ENCODE results near the gene TENM4.

- no peak for TF ChIP-seq CTCF (IDR thresholded peaks at IDR 0.05; ENCODE audit: low read depth, low read length, poor library complexity, severe bottlenecking)
- TF ChIP-seq EZH2phosphoT487 (IDR thresholded peaks at IDR 0.05; ENCODE audit: borderline replicate concordance, low read length) = no peak
These were observed 245.6 kb downstream of the TENM4 start for GRCh38 chr11:79195209-79195608.

Data from DOHH2 (cell line).